Stimulated activated CD8-positive, alpha-beta memory T cell treated with anti-CD3 and anti-CD28 coated beads, Interleukin-4, amount 100 ng/mL, for 24 hours (primary cell): ENCODE measurements around the gene SORD.
"Not testable (repeated sequence)": the region's sequence is repeated elsewhere in the genome, so short reads cannot be mapped to it uniquely, and the experiment has no call there.

Source experiments
- DNase-seq: peaks from one replicate; pipeline ENCODE4 v3.0.0-alpha.2; 2020; ENCODE audit warnings: low read depth

Gene SORD

GRCh38 chr15:45097466-45097865 is 74.5 kb downstream of the SORD start:
- DNase-seq = no peak

GRCh38 chr15:45099549-45100165 is 76.7 kb downstream of the SORD start:
- no peak for DNase-seq

- no peak for DNase-seq
Observed at GRCh38 chr15:45100884-45101625, 78.1 kb downstream of the SORD start.

- no peak for DNase-seq
Observed at GRCh38 chr15:45101749-45102148, 78.8 kb downstream of the SORD start.

- no peak for DNase-seq
Observed at GRCh38 chr15:45102226-45102625, 79.2 kb downstream of the SORD start.

- not testable (repeated sequence) for DNase-seq
Observed at GRCh38 chr15:45104170-45104569, 81.2 kb downstream of the SORD start.

GRCh38 chr15:45105586-45105985 is 82.6 kb downstream of the SORD start:
- no peak for DNase-seq

GRCh38 chr15:45106002-45106790 is 83.2 kb downstream of the SORD start:
- DNase-seq = no peak

- no peak for DNase-seq
Observed at GRCh38 chr15:45107941-45108630, 85.1 kb downstream of the SORD start.

- DNase-seq = no peak
Observed at GRCh38 chr15:45110256-45110820, 87.3 kb downstream of the SORD start.

- no peak for DNase-seq
Observed at GRCh38 chr15:45111390-45112142, 88.6 kb downstream of the SORD start.

- DNase-seq = no peak
Observed at GRCh38 chr15:45112143-45112590, 89.2 kb downstream of the SORD start.

GRCh38 chr15:45112591-45113379 is 89.8 kb downstream of the SORD start:
- DNase-seq = no peak

GRCh38 chr15:45113380-45113990 is 90.5 kb downstream of the SORD start:
- DNase-seq = no peak

GRCh38 chr15:45114076-45114750 is 91.2 kb downstream of the SORD start, which contains the start of the genes DUOX2 and DUOXA2:
DUOX2 (minus strand) TSS chr15:45114172; CDS start chr15:45113411, 761 bp downstream.
DUOXA2 (plus strand) TSS chr15:45114326; CDS start chr15:45114606, 280 bp downstream.
- DNase-seq = no peak

GRCh38 chr15:45114751-45115085 is 91.7 kb downstream of the SORD start:
- DNase-seq = no peak

- no peak for DNase-seq
Observed at GRCh38 chr15:45115312-45115820, 92.4 kb downstream of the SORD start.

- DNase-seq = no peak
Observed at GRCh38 chr15:45116006-45116481, 93.0 kb downstream of the SORD start.
